Neuronal stem cell (in vitro differentiated cells): Measurements from ENCODE around the gene FBXL3.
"Not testable (repeated sequence)": the region's sequence is repeated elsewhere in the genome, so short reads cannot be mapped to it uniquely, and the experiment has no call there.

Experiments
- DNase-seq: peaks from one replicate; pipeline ENCODE4 v3.0.0-alpha.2; 2013; ENCODE audit warnings: low spot score
- H2AFZ ChIP-seq: one replicate; pipeline ENCODE4 v1.6.1; 2013; ENCODE audit warnings: mild to moderate bottlenecking, low read length, inconsistent platforms
- H2AK5ac ChIP-seq: 2 replicates; pipeline ENCODE4 v1.6.1; 2013; ENCODE audit warnings: low read depth, mild to moderate bottlenecking, inconsistent platforms, low read length, moderate library complexity, mixed read lengths
- H2BK120ac ChIP-seq: 2 replicates; pipeline ENCODE4 v1.6.1; 2013; ENCODE audit warnings: low read depth, mild to moderate bottlenecking, inconsistent platforms, low read length, moderate library complexity, mixed read lengths
- H2BK12ac ChIP-seq: one replicate; pipeline ENCODE4 v1.6.1; 2013; ENCODE audit warnings: low read length, inconsistent platforms
- H2BK15ac ChIP-seq: 2 replicates; pipeline ENCODE4 v1.6.1; 2013; ENCODE audit warnings: mild to moderate bottlenecking, low read length, inconsistent platforms, mixed read lengths
- H2BK5ac ChIP-seq: one replicate; pipeline ENCODE4 v1.6.1; 2013; ENCODE audit warnings: inconsistent platforms, mild to moderate bottlenecking, low read length, moderate library complexity
- H3K14ac ChIP-seq: one replicate; pipeline ENCODE4 v1.6.1; 2013; ENCODE audit warnings: low read length, inconsistent platforms
- H3K18ac ChIP-seq: 2 replicates; pipeline ENCODE4 v1.6.1; 2013; ENCODE audit warnings: low read length, inconsistent platforms
- H3K23ac ChIP-seq: 2 replicates; pipeline ENCODE4 v1.6.1; 2013; ENCODE audit warnings: low read depth, mild to moderate bottlenecking, mixed read lengths, low read length, inconsistent platforms; ENCODE audit not compliant: poor library complexity
- H3K27ac ChIP-seq: replicated peaks from 3 replicates; pipeline ENCODE4 v1.5.1; 2013; ENCODE audit warnings: low read length, inconsistent platforms
- H3K27me3 ChIP-seq, 3 experiments: 2 replicates each; pipeline ENCODE4 v1.6.1; 2013; ENCODE audit warnings: low read length in 3 of 3, mild to moderate bottlenecking in 2 of 3, inconsistent platforms in 1 of 3, low read depth in 1 of 3, mixed read lengths in 1 of 3, moderate library complexity in 1 of 3; ENCODE audit not compliant: control insufficient read depth in 3 of 3, insufficient read depth in 3 of 3
- H3K36me3 ChIP-seq, 2 donors: replicated peaks in 1 of 2; 2 replicates each; pipeline ENCODE4 v1.6.1; 2013; ENCODE audit warnings: low read length in 2 of 2; ENCODE audit not compliant: control insufficient read depth in 2 of 2, insufficient read depth in 2 of 2
- H3K4ac ChIP-seq: 2 replicates; pipeline ENCODE4 v1.6.1; 2013; ENCODE audit warnings: inconsistent platforms, mild to moderate bottlenecking, low read length, moderate library complexity
- H3K4me1 ChIP-seq, 2 donors: 1 replicate in 1 of 2; 2 replicates in 1 of 2; pipeline ENCODE4 v1.6.1; 2013; ENCODE audit warnings: low read length in 2 of 2, low read depth in 1 of 2; ENCODE audit not compliant: control insufficient read depth in 2 of 2, insufficient read depth in 1 of 2
- H3K4me2 ChIP-seq: one replicate; pipeline ENCODE4 v1.6.1; 2013; ENCODE audit warnings: mild to moderate bottlenecking, low read length, inconsistent platforms; ENCODE audit not compliant: insufficient read depth, poor library complexity, severe bottlenecking
- H3K4me3 ChIP-seq, 2 donors: 2 replicates each; pipeline ENCODE4 v1.5.1; 2013; ENCODE audit warnings: low read length in 2 of 2, mild to moderate bottlenecking in 2 of 2, inconsistent platforms in 1 of 2, moderate library complexity in 1 of 2
- H3K79me1 ChIP-seq: one replicate; pipeline ENCODE4 v1.6.1; 2013; ENCODE audit warnings: low read depth, mild to moderate bottlenecking, inconsistent platforms, low read length, moderate library complexity
- H3K9ac ChIP-seq: one replicate; pipeline ENCODE4 v1.6.1; 2013; ENCODE audit warnings: mild to moderate bottlenecking, low read depth, low read length, inconsistent platforms; ENCODE audit not compliant: poor library complexity
- H3K9me3 ChIP-seq, 2 donors: replicated peaks in 1 of 2; 2 replicates each; pipeline versions ENCODE3 to v1.6.1; 2013; ENCODE audit warnings: low read length in 2 of 2, mild to moderate bottlenecking in 2 of 2, inconsistent platforms in 1 of 2, low read depth in 1 of 2, mixed read lengths in 1 of 2, moderate library complexity in 1 of 2; ENCODE audit not compliant: control insufficient read depth in 2 of 2, insufficient read depth in 1 of 2
- H4K8ac ChIP-seq: one replicate; pipeline ENCODE4 v1.6.1; 2013; ENCODE audit warnings: low read depth, mild to moderate bottlenecking, inconsistent platforms, low read length, moderate library complexity
- H4K91ac ChIP-seq: one replicate; pipeline ENCODE4 v1.6.1; 2013; ENCODE audit warnings: low read length, low read depth, mild to moderate bottlenecking, inconsistent platforms; ENCODE audit not compliant: poor library complexity
- WGBS, 2 donors: extraction: QIAGEN DNeasy Blood & Tissue Kit; methylation state at CpG; one replicate each; pipeline ENCODE4 v1.1.7; 2013; ENCODE audit warnings: missing lambda C conversion rate in 2 of 2, mixed read lengths in 1 of 2; ENCODE audit not compliant: insufficient read length in 2 of 2, insufficient replicate concordance in 1 of 2; ENCODE audit errors: extremely low coverage in 2 of 2; 5-methylcytosine and 5-hydroxymethylcytosine counted together

The FBXL3 gene

DNA sequence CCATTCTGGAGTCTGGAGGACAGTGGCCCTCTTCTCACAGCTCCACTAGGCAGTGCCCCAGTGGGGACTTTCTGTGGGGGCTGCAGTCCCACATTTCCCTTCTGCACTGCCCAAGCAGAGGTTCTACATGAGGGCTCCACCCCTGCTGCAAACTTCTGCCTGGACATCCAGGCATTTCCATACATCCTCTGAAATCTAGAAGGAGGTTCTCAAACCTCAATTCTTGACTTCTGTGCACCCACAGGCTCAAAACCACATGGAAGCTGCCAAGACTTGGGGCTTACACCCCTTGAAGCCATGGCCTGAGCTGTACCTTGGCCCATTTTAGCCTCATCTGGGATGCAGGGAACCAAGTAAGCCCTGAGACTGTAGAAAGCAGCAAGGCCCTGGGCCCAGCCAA lies 67.2 kb downstream of the FBXL3 start:
- H4K8ac ChIP-seq, H2BK12ac ChIP-seq, DNase-seq: not testable (repeated sequence)

DNA sequence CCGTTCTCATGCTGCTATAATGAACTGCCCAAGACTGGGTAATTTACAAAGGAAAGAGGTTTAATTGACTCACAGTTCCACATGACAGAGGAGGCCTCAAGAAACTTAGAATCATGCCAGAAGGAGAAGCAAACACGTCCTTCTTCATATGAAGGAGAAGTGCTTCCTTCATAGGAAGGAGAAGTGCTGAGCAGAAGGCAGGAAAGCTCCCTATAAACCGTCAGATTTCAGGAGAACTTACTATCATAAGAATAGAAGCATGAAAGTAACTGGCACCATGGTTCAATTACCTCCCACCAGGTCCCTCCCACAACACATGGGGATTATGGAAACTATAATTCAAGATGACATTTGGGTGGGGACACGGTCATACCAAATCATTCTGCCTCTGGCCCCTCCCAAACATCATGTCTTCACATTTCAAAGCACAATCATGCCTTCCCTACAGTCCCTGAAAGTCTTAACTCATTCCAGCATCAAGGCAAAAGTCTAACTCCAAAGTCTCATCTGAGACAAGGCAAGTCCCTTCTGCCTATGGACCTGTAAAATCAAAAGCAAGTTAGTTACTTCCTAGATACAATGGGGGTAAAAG lies 68.0 kb downstream of the FBXL3 start:
- no peak overlapping the region for H4K8ac ChIP-seq
- WGBS, 2 donors, result no CpG with 5 or more reads among the region's 4 CpGs

More for the DNA sequence above, 67.2 kb downstream of the FBXL3 start:
- not testable (repeated sequence) for H4K91ac ChIP-seq, H3K27ac ChIP-seq, H2BK15ac ChIP-seq, H3K14ac ChIP-seq, H3K4me3 ChIP-seq, H3K27me3 ChIP-seq, H3K9ac ChIP-seq, H2BK5ac ChIP-seq, H2AK5ac ChIP-seq, H3K4me1 ChIP-seq, H3K79me1 ChIP-seq, H3K18ac ChIP-seq, H2AFZ ChIP-seq, H3K4ac ChIP-seq, H3K4me2 ChIP-seq, H2BK120ac ChIP-seq, H3K36me3 ChIP-seq, H3K23ac ChIP-seq
- H3K9me3 ChIP-seq, result peaks cover 0 to 10% of the 10 kb centered on the region in 2 donors

DNA sequence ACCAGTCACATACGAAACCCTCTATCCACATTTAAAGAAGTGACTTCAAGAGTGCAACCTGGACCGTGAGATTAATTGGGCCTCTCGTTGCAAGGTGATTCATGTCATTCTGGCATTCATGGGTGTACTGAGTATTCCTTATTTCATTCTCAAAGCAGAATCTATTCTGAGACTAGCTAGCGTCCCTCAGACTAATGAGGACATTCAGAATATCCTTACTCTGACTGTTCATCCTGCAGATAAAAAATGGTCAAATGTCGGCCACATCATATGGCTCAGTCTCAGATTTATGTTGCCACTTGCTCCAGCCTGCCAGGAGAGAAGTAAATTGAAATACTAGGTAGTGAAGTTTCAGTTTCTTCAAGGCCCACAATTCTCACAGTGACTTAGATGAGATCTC lies 71.3 kb downstream of the FBXL3 start:
- H3K23ac ChIP-seq, result no peak overlapping the region
- no peak overlapping the region for H3K4me3 ChIP-seq
- H3K4me2 ChIP-seq, result no peak overlapping the region
- H2AK5ac ChIP-seq, result no peak overlapping the region
- H2BK15ac ChIP-seq, result no peak overlapping the region
- H2BK5ac ChIP-seq, result no peak overlapping the region
- no peak overlapping the region for H3K14ac ChIP-seq
- H3K9me3 ChIP-seq, result peaks cover 0 to 10% of the 10 kb centered on the region in 2 donors
- H3K18ac ChIP-seq, result no peak overlapping the region
- H3K79me1 ChIP-seq, result peaks cover 2% of the 10 kb centered on the region
- H4K91ac ChIP-seq, result no peak overlapping the region
- H3K9ac ChIP-seq, result no peak overlapping the region
- no peak overlapping the region for H2BK120ac ChIP-seq
- no peak overlapping the region for H3K27ac ChIP-seq
- no peak overlapping the region for H3K4ac ChIP-seq
- no peaks in the 10 kb centered on the region for H3K27me3 ChIP-seq
- no CpG with 5 or more reads among the region's 5 CpGs for WGBS, 2 donors
- H3K4me1 ChIP-seq, result no peaks in the 10 kb centered on the region
- no peak overlapping the region for H4K8ac ChIP-seq
- H2BK12ac ChIP-seq, result no peak overlapping the region
- no peak overlapping the region for H2AFZ ChIP-seq
- DNase-seq, result no peak
- H3K36me3 ChIP-seq, result no peaks in the 10 kb centered on the region

More for the DNA sequence above, 68.0 kb downstream of the FBXL3 start:
- Histone ChIP-seq H3K18ac (no peak overlapping the region), H3K4me2 (no peak overlapping the region), H4K91ac (no peak overlapping the region), H3K9ac (no peak overlapping the region), H2BK5ac (no peak overlapping the region), H3K79me1 (peaks cover 2% of the 10 kb centered on the region), H3K23ac (no peak overlapping the region), H3K14ac (no peak overlapping the region), H2AK5ac (no peak overlapping the region), H3K4ac (no peak overlapping the region), H3K36me3 (no peaks in the 10 kb centered on the region), H2AFZ (no peak overlapping the region), H2BK120ac (no peak overlapping the region), H3K9me3 (peaks cover 0 to 10% of the 10 kb centered on the region in 2 donors), H2BK12ac (no peak overlapping the region), H3K27ac (no peak overlapping the region), H2BK15ac (no peak overlapping the region), H3K4me3 (no peak overlapping the region), H3K4me1 (no peaks in the 10 kb centered on the region), H3K27me3 (no peaks in the 10 kb centered on the region)
- DNase-seq, result no peak
